GM12892 (cell line): ENCODE results near the gene SLC7A11.

ENCODE experiments used
- DNase-seq: peaks from one replicate; pipeline ENCODE4 v3.0.0; 2011; ENCODE audit not compliant: insufficient read length
- FAIRE-seq: peaks from 2 replicates; lab custom pipeline; 2011; peaks lifted over from hg19 to GRCh38; lab: Jason Lieb, UNC
- POLR2A ChIP-seq: IDR thresholded peaks from 2 replicates; pipeline ENCODE4 v1.6.1; 2011; ENCODE audit warnings: low read depth, low read length, control low read depth
- POLR2AphosphoS5 ChIP-seq: IDR thresholded peaks from 2 replicates; pipeline ENCODE4 v1.6.1; 2011; ENCODE audit warnings: low read depth, low read length, control low read depth
- TAF1 ChIP-seq: IDR thresholded peaks from 2 replicates; pipeline ENCODE4 v1.6.1; 2011; ENCODE audit warnings: low read depth, mild to moderate bottlenecking, control low read depth, low read length, borderline replicate concordance

The SLC7A11 gene

DNA sequence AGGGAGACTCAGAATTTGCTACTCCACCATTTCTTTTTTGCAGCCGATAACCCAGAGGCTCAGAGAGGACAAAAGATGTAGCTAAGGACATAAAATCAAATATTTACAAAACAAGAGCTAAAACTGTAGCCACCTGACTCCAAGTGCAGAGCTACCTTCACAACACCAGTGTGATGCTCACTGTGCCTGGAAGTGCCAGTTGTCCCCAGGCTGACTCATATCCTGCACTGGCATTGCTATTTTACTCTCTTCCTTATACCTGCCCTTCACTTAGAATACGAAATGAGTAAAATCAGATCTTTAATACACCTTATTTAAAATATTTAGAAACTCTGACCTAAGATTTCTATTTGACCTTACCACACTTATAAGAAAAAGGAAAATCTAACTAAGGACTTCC is 39.5 kb downstream of the SLC7A11 start:
- DNase-seq (no peak), FAIRE-seq (no peak)
- TF ChIP-seq TAF1 (no peak), POLR2A (no peak), POLR2AphosphoS5 (no peak)

DNA sequence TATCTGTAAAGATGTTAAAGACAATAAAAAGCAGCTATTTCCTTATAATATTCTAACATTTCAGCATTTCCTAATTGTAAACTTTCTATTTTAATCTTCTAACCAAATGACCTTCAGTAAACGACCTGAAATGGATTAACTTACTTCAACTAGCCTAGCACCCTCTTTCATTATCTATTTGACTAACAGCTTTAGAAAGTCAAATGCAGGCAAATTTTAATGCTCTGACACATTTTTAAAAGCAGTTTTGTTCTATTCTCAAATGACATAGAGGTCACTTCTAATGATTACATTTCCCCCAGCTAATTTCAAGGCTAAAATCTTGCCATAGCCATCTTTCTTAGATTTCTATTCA is 41.9 kb downstream of the SLC7A11 start:
- no peak for DNase-seq
- TF ChIP-seq TAF1 (no peak), POLR2A (no peak), POLR2AphosphoS5 (no peak)
- FAIRE-seq: no peak

- FAIRE-seq: peak; percentile 57
- no peak for DNase-seq
- TF ChIP-seq POLR2A (no peak), TAF1 (no peak), POLR2AphosphoS5 (no peak)
These were observed 42.4 kb downstream of the SLC7A11 start for GRCh38 chr4:138199568-138200235.

- FAIRE-seq (no peak), DNase-seq (no peak)
- TF ChIP-seq TAF1: no peak
- TF ChIP-seq POLR2AphosphoS5: no peak
- no peak for TF ChIP-seq POLR2A
These were observed 46.0 kb downstream of the SLC7A11 start for GRCh38 chr4:138196153-138196552.

GRCh38 chr4:138193963-138194362 is 48.2 kb downstream of the SLC7A11 start:
- DNase-seq: no peak
- TF ChIP-seq POLR2AphosphoS5 (no peak), TAF1 (no peak), POLR2A (no peak)
- FAIRE-seq: no peak

DNA sequence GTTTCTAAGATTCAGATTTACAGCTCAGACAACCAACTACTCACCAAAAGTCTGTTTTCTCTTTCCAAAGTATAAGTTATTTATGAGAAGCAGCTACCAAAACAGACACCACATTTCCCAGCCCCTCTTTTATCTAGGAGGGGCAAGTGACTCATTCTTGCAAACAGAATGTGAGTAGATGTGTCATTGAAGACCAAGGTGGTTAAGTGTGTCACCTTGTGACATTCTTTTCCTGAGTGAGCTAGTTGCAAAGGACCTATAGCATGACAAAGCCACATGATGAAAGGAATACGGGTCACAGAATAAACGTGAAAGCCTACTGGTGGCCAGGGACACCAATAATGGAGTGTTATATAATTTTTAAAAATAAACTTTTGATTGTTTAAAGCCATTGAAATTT is 50.0 kb downstream of the SLC7A11 start:
- DNase-seq: no peak
- no peak for TF ChIP-seq TAF1
- TF ChIP-seq POLR2AphosphoS5: no peak
- TF ChIP-seq POLR2A: no peak
- FAIRE-seq: peak; percentile 21

DNA sequence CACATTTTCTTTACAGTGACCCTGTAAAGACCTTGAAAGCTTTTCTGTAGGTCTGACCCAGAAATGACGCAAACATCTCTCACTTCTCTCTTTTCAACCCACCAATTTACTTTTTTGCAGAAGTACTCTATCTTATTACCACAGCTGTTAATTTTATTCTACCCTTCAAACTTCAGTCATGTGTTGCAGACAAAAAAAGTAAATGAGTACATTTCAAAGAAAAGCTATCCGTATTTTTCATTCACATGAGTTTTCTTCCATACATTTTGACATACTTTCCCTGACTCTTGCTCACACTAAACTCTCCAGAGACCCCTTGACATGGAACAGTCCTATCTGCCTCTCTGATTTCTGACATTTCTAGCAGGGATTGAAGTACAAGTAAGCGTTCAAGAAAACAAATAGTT is 51.7 kb downstream of the SLC7A11 start:
- DNase-seq: no peak
- FAIRE-seq: peak; percentile 81
- TF ChIP-seq POLR2AphosphoS5: no peak
- no peak for TF ChIP-seq TAF1
- TF ChIP-seq POLR2A: no peak

DNA sequence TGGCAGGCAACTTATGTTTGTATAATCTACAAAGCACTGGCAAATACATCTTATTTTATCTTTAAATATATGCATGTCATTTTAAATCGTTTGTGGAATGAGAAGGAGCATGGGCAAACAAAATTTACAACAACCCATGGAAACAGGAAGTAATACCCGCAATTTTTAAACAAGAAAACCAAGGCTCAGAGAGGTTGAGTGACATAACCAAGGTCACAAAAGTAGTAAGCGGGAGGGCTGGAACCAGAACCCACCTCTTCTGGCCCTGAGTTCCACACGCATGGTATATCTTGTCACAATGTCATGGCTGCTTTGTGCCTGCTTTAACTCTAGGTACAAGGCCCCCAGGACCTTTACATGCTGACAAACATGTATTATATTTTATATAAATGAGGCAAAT is 52.9 kb downstream of the SLC7A11 start:
- TF ChIP-seq POLR2AphosphoS5 (no peak), POLR2A (no peak), TAF1 (no peak)
- FAIRE-seq (no peak), DNase-seq (no peak)

DNA sequence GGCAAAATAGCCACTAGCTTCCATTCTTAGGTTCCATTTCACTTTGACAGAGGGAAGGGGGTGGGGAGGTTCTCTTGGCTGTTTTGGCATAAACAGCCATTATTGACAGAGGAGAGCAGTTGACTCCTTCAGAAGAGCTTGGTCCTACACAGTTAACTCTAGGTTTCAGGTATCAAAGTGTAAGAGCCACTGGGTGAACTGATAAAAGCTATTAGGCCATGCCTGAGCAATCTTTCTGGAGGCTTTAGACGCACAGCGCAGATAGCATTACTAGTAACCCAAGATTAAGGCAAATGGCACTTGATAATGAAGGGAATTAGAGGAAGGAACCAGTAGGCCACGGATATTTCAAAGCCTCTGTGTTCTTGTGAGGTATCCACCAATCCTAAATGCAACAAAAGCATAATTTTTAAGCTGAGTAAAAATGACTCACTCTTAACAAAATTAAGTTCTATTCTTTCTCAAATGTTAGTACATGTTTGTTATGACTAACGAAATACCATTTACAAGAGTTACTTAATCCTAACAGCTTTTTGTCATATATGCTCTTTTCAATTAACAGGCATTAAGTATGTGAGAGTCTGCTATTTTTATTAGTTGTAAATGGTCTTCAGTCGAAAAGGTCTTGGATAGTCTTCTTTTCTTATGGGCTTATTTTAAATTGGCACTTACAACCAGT is 53.6 kb downstream of the SLC7A11 start:
- DNase-seq (no peak), FAIRE-seq (no peak)

GRCh38 chr4:138185859-138186645 is 56.1 kb downstream of the SLC7A11 start:
- TF ChIP-seq POLR2A (no peak), POLR2AphosphoS5 (no peak), TAF1 (no peak)
- FAIRE-seq (no peak), DNase-seq (no peak)

More for the DNA sequence above, 53.6 kb downstream of the SLC7A11 start:
- no peak for TF ChIP-seq POLR2AphosphoS5
- TF ChIP-seq POLR2A: no peak
- no peak for TF ChIP-seq TAF1

GRCh38 chr4:138184886-138185285 is 57.3 kb downstream of the SLC7A11 start:
- TF ChIP-seq TAF1: no peak
- no peak for TF ChIP-seq POLR2AphosphoS5
- no peak for TF ChIP-seq POLR2A
- FAIRE-seq (no peak), DNase-seq (no peak)
